Spleen (tissue), 11 donors: ENCODE measurements around the gene NBL1. TPM values are rescaled to one million over a fixed set of nuclear protein-coding genes. Genes with fewer than 3 reads are reported as not detected.

Source experiments
- DNase-seq: peaks from one replicate; pipeline ENCODE4 v3.0.0-alpha.2; 2020
- H3K27ac ChIP-seq, 8 donors: fragments of 200-600 bp; sonication (generic) in 7 of 8; 1 replicate in 4 of 8; 2 replicates in 4 of 8; pipeline versions ENCODE4 v1.5.0 to v1.8.0; 2016 to 2021; ENCODE audit warnings: inconsistent platforms in 4 of 8, mild to moderate bottlenecking in 4 of 8, moderate library complexity in 1 of 8
- H3K27me3 ChIP-seq, 7 donors: fragments of 200-600 bp; sonication (generic) in 6 of 7; replicated peaks in 1 of 7; 1 replicate in 4 of 7; 2 replicates in 3 of 7; pipeline versions ENCODE4 v1.5.0 to v1.8.0; 2016 to 2021; ENCODE audit warnings: inconsistent platforms in 3 of 7, mild to moderate bottlenecking in 1 of 7
- H3K36me3 ChIP-seq, 6 donors: fragments of 200-600 bp; sonication (generic) in 5 of 6; 1 replicate in 4 of 6; 2 replicates in 2 of 6; pipeline versions ENCODE4 v1.5.0 to v1.8.0; 2016 to 2021; ENCODE audit warnings: inconsistent platforms in 2 of 6
- H3K4me1 ChIP-seq, 6 donors: fragments of 200-600 bp; sonication (generic) in 5 of 6; 1 replicate in 3 of 6; 2 replicates in 3 of 6; pipeline versions ENCODE4 v1.5.0 to v1.8.0; 2016 to 2021; ENCODE audit warnings: inconsistent platforms in 3 of 6
- H3K4me3 ChIP-seq, 8 donors: fragments of 200-600 bp; sonication (generic) in 7 of 8; 1 replicate in 4 of 8; 2 replicates in 4 of 8; pipeline versions ENCODE4 v1.5.0 to v1.8.0; 2016 to 2021; ENCODE audit warnings: inconsistent platforms in 4 of 8, mild to moderate bottlenecking in 4 of 8, moderate library complexity in 2 of 8
- H3K9me3 ChIP-seq, 8 donors: fragments of 200-600 bp; sonication (generic) in 7 of 8; 1 replicate in 4 of 8; 2 replicates in 4 of 8; pipeline versions ENCODE4 v1.5.0 to v1.8.0; 2016 to 2021; ENCODE audit warnings: inconsistent platforms in 4 of 8
- POLR2A ChIP-seq, 3 donors: fragments of 450-650 bp; IDR thresholded peaks; one replicate each; pipeline ENCODE4 v1.5.1; 2017; ENCODE audit warnings: antibody characterized with exemption in 3 of 3, mild to moderate bottlenecking in 1 of 3
- POLR2AphosphoS5 ChIP-seq, 3 donors: sonication (generic); formaldehyde crosslinking; IDR thresholded peaks; one replicate each; pipeline ENCODE4 v1.5.1; 2017; ENCODE audit warnings: antibody characterized with exemption in 3 of 3
- WGBS, 5 donors: extraction: QIAGEN DNeasy Blood & Tissue Kit in 3 of 5; methylation state at CpG; one replicate each; pipeline versions ENCODE4 v1.1.5 to v1.1.7; 2013 to 2018; 5-methylcytosine and 5-hydroxymethylcytosine counted together
- intact Hi-C: fragments of 100-400 bp; cut with DNase I; formaldehyde crosslinking; loops from one replicate; pipeline ENCODE4 v1.15.0; 2023; ENCODE audit warnings: low total_unique reads
- polyA plus RNA-seq, 3 donors: library from polyadenylated mRNA; stranded (reverse); fragments of 200-250 nt; gene quantifications; one replicate each; pipeline ENCODE4 v1.2.1, GENCODE V29; 2013
- total RNA-seq, 7 donors: library from RNA; depleted of rRNA in 3 of 7; stranded (reverse); fragments of >200 nt in 3 of 7; fragmentation: NEBNext Ultra II Directional in 4 of 7; extraction: Animal tissue kit (Norgen Biotek cat#: 25700) in 4 of 7; gene quantifications; one replicate each; pipeline versions ENCODE4 v1.1.0 to v1.2.1, GENCODE V29; 2016 to 2021
- TF ChIP-seq, protein P1 (sequence below), 11 experiments: fragments of 200-600 bp in 7 of 11; fragments of 450-650 bp in 4 of 11; sonication (generic) in 4 of 11; IDR thresholded peaks in 8 of 11; conservative IDR thresholded peaks in 3 of 11; 1 replicate in 7 of 11; 2 replicates in 4 of 11; pipeline versions ENCODE4 v1.4.0 to v1.8.0; 2016 to 2021; ENCODE audit warnings: antibody characterized with exemption in 11 of 11, inconsistent platforms in 4 of 11, mild to moderate bottlenecking in 1 of 11
- donor health status: healthy with polysubstance abuse.
- donor health status: DM: no; HTN: no; CAD: no; lungs with moderate emphysema.
- donor health status: DM: no; HTN: no; CAD: no.
- donor health status: Bipolar disorder and iron deficiency.
- donor health status: healthy.
- donor health status: DM: no; HTN: no; CAD: no.
- donor health status: DM: yes; HTN: yes; CAD: no.

NBL1 gene
- total and polyA plus RNA-seq, 10 donors, result 9.9 to 50.1 (median 17.6) TPM

GRCh38 chr1:19705464-19705863, 61.4 kb downstream of the NBL1 start:
- TF ChIP-seq POLR2A (IDR thresholded peaks at IDR 0.05), result no peak
- TF ChIP-seq, protein P1, sequence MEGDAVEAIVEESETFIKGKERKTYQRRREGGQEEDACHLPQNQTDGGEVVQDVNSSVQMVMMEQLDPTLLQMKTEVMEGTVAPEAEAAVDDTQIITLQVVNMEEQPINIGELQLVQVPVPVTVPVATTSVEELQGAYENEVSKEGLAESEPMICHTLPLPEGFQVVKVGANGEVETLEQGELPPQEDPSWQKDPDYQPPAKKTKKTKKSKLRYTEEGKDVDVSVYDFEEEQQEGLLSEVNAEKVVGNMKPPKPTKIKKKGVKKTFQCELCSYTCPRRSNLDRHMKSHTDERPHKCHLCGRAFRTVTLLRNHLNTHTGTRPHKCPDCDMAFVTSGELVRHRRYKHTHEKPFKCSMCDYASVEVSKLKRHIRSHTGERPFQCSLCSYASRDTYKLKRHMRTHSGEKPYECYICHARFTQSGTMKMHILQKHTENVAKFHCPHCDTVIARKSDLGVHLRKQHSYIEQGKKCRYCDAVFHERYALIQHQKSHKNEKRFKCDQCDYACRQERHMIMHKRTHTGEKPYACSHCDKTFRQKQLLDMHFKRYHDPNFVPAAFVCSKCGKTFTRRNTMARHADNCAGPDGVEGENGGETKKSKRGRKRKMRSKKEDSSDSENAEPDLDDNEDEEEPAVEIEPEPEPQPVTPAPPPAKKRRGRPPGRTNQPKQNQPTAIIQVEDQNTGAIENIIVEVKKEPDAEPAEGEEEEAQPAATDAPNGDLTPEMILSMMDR (IDR thresholded peaks at IDR 0.05 in 8 of 11, conservative IDR thresholded peaks at IDR 0.05 in 3 of 11), result no peak
- TF ChIP-seq POLR2AphosphoS5 (IDR thresholded peaks at IDR 0.05), result no peak
- WGBS, 5 donors, result 87 to 97% (median 91%) methylated on average over 4 of the region's 4 CpGs
- peaks cover 4 to 28% (median 8%) of the 10 kb centered on the region in 6 donors for H3K4me1 ChIP-seq
- no peak overlapping the region for H3K27ac ChIP-seq
- intact Hi-C loops, result no loop called here
- no peak overlapping the region for H3K4me3 ChIP-seq
- no peaks in the 10 kb centered on the region for H3K27me3 ChIP-seq
- H3K36me3 ChIP-seq, result peaks cover 0 to 70% (median 10%) of the 10 kb centered on the region in 6 donors
- no peaks in the 10 kb centered on the region for H3K9me3 ChIP-seq
- DNase-seq, result no peak

DNA sequence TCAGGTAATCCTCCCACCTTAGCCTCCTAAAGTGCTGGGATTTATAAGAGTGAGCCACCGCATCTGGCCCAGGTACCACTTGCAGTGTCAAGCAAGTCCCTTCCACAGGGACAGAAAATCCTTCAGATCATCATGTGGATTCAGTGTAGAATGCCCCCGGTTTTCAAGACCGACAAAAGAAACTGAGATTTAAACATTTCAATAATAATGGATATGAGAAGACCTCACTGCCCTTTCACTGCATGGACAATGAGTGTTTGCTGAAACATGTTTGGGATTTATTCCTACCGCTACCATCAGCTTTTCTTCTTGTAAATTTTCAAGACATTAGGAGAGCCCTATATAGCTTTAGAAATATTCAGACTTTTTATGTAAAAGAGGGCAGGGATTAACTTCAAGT, 62.0 kb downstream of the NBL1 start:
- H3K27ac ChIP-seq, result no peak overlapping the region
- H3K4me3 ChIP-seq, result no peak overlapping the region
- no peaks in the 10 kb centered on the region for H3K9me3 ChIP-seq
- peaks cover 0 to 67% (median 4%) of the 10 kb centered on the region in 6 donors for H3K36me3 ChIP-seq
- no peaks in the 10 kb centered on the region for H3K27me3 ChIP-seq
- intact Hi-C loops, result no loop called here
- 89 to 98% (median 94%) methylated on average over 4 of the region's 4 CpGs for WGBS, 5 donors
- H3K4me1 ChIP-seq, result peaks cover 4 to 35% (median 8%) of the 10 kb centered on the region in 6 donors
- TF ChIP-seq POLR2AphosphoS5 (IDR thresholded peaks at IDR 0.05), result no peak
- TF ChIP-seq, protein P1 (IDR thresholded peaks at IDR 0.05 in 8 of 11, conservative IDR thresholded peaks at IDR 0.05 in 3 of 11), result no peak
- TF ChIP-seq POLR2A (IDR thresholded peaks at IDR 0.05), result no peak
- DNase-seq, result no peak

Other genes with a start within 250 kb of the NBL1 start
- gene CAPZB, start 158.8 kb upstream of the NBL1 start, total RNA-seq, result 100 to 1,000 TPM; 139 to 386 (median 302) TPM
- gene CAPZB, start 158.8 kb upstream of the NBL1 start, polyA plus RNA-seq, result 100 to 1,000 TPM; 221 to 281 (median 274) TPM
- under 1 TPM in 2 of 7 donors, not detected in 5; 0.13 to 0.47 TPM for gene HTR6, start 20.6 kb downstream of the NBL1 start, total RNA-seq
- under 1 TPM in 1 of 3 donors, not detected in 2; 0.06 TPM for gene HTR6, start 20.6 kb downstream of the NBL1 start, polyA plus RNA-seq
- 10 to 100 TPM; 22.1 to 40.8 (median 32.8) TPM for gene TMCO4, start 155.6 kb downstream of the NBL1 start, total RNA-seq
- 10 to 100 TPM; 15.4 to 24.4 (median 18.9) TPM for gene TMCO4, start 155.6 kb downstream of the NBL1 start, polyA plus RNA-seq
- gene RNF186, start 171.0 kb downstream of the NBL1 start, total RNA-seq, result not detected
- gene RNF186, start 171.0 kb downstream of the NBL1 start, polyA plus RNA-seq, result under 1 TPM in 1 of 3 donors, not detected in 2; 0.07 TPM
- gene OTUD3, start 238.1 kb downstream of the NBL1 start, total RNA-seq, result 10 to 100 TPM in 3 of 7 donors, 1 to 10 TPM in 4; 5.1 to 14.0 (median 8.4) TPM
- 1 to 10 TPM; 1.5 to 2.8 (median 2.8) TPM for gene OTUD3, start 238.1 kb downstream of the NBL1 start, polyA plus RNA-seq